ENCODE data around the gene PCGF5.

The PCGF5 gene

GRCh38 chr10:91208642-91209041, 11.8 kb upstream of the PCGF5 start:
- FAIRE-seq, result no peak
- no peak for DNase-seq (ENCODE audit: extremely low spot score, insufficient read length, low read depth)

- FAIRE-seq (no peak), DNase-seq (ENCODE audit: extremely low spot score, insufficient read length, low read depth) (no peak)
Observed at GRCh38 chr10:91210014-91210413, 10.4 kb upstream of the PCGF5 start.

- FAIRE-seq (peak; percentile 72), DNase-seq (ENCODE audit: extremely low spot score, insufficient read length, low read depth) (no peak)
Observed at GRCh38 chr10:91210435-91210834, 10.0 kb upstream of the PCGF5 start.

- FAIRE-seq, result no peak
- DNase-seq (ENCODE audit: extremely low spot score, insufficient read length, low read depth), result no peak
Observed at GRCh38 chr10:91211675-91212074, 8.8 kb upstream of the PCGF5 start.

- DNase-seq (ENCODE audit: extremely low spot score, insufficient read length, low read depth) (no peak), FAIRE-seq (no peak)
Observed at GRCh38 chr10:91214911-91215310, 5.6 kb upstream of the PCGF5 start.

- DNase-seq (ENCODE audit: extremely low spot score, insufficient read length, low read depth) (no peak), FAIRE-seq (no peak)
Observed at GRCh38 chr10:91215384-91215783, 5.1 kb upstream of the PCGF5 start.

- FAIRE-seq (no peak), DNase-seq (ENCODE audit: extremely low spot score, insufficient read length, low read depth) (no peak)
Observed at GRCh38 chr10:91219371-91220193, 881 bp upstream of the PCGF5 start.

- peak; percentile 41 for FAIRE-seq
- DNase-seq (ENCODE audit: extremely low spot score, insufficient read length, low read depth), result peak; percentile 12
Observed at GRCh38 chr10:91220954-91221675, 652 bp downstream of the PCGF5 start.

- DNase-seq (ENCODE audit: extremely low spot score, insufficient read length, low read depth) (no peak), FAIRE-seq (no peak)
Observed at GRCh38 chr10:91226093-91226492, 5.6 kb downstream of the PCGF5 start.

- FAIRE-seq, result no peak
Observed at GRCh38 chr10:91227576-91227975, 7.1 kb downstream of the PCGF5 start.

GRCh38 chr10:91229683-91230082, 9.2 kb downstream of the PCGF5 start:
- no peak for DNase-seq (ENCODE audit: extremely low spot score, insufficient read length, low read depth)

More at GRCh38 chr10:91227576-91227975, 7.1 kb downstream of the PCGF5 start:
- DNase-seq (ENCODE audit: extremely low spot score, insufficient read length, low read depth), result no peak

GRCh38 chr10:91238191-91238590, 17.7 kb downstream of the PCGF5 start:
- no peak for FAIRE-seq
- no peak for DNase-seq (ENCODE audit: extremely low spot score, insufficient read length, low read depth)

More at GRCh38 chr10:91229683-91230082, 9.2 kb downstream of the PCGF5 start:
- no peak for FAIRE-seq

- FAIRE-seq, result no peak
- DNase-seq (ENCODE audit: extremely low spot score, insufficient read length, low read depth), result no peak
Observed at GRCh38 chr10:91239789-91240188, 19.3 kb downstream of the PCGF5 start.

- DNase-seq (ENCODE audit: extremely low spot score, insufficient read length, low read depth) (no peak), FAIRE-seq (peak; percentile 5)
Observed at GRCh38 chr10:91242940-91243339, 22.5 kb downstream of the PCGF5 start.

GRCh38 chr10:91247360-91248111, 27.1 kb downstream of the PCGF5 start:
- DNase-seq (ENCODE audit: extremely low spot score, insufficient read length, low read depth), result no peak
- FAIRE-seq, result peak; percentile 36

GRCh38 chr10:91249700-91250099, 29.2 kb downstream of the PCGF5 start:
- DNase-seq (ENCODE audit: extremely low spot score, insufficient read length, low read depth) (no peak), FAIRE-seq (peak; percentile 57)

- no peak for FAIRE-seq
- DNase-seq (ENCODE audit: extremely low spot score, insufficient read length, low read depth), result no peak
Observed at GRCh38 chr10:91250341-91250740, 29.9 kb downstream of the PCGF5 start.

GRCh38 chr10:91251430-91252056, 31.1 kb downstream of the PCGF5 start:
- DNase-seq (ENCODE audit: extremely low spot score, insufficient read length, low read depth) (peak; percentile 8), FAIRE-seq (peak; percentile 90)

- FAIRE-seq (no peak), DNase-seq (ENCODE audit: extremely low spot score, insufficient read length, low read depth) (no peak)
Observed at GRCh38 chr10:91253300-91253699, 32.8 kb downstream of the PCGF5 start.

GRCh38 chr10:91257310-91257709, 36.8 kb downstream of the PCGF5 start:
- FAIRE-seq (no peak), DNase-seq (ENCODE audit: extremely low spot score, insufficient read length, low read depth) (no peak)
